ENCODE measurements around the gene MGAM2.

Gene MGAM2

GRCh38 chr7:142243823-142244222 is 132.3 kb downstream of the MGAM2 start:
- H3K27me3 ChIP-seq (ENCODE audit: control insufficient read depth, insufficient read depth, low read length) = no peaks in the 10 kb centered on the region
- H3K36me3 ChIP-seq (ENCODE audit: control insufficient read depth, insufficient read depth, low read length) = no peaks in the 10 kb centered on the region
- H3K4me1 ChIP-seq (ENCODE audit: control insufficient read depth, insufficient read depth, low read length) = no peaks in the 10 kb centered on the region
- H3K9me3 ChIP-seq (ENCODE audit: control insufficient read depth, insufficient read depth, low read length) = no peaks in the 10 kb centered on the region
- no peak overlapping the region for H3K9ac ChIP-seq (ENCODE audit: low read depth, low read length)
- no peak overlapping the region for H3K4me3 ChIP-seq (ENCODE audit: low read depth, low read length)

DNA sequence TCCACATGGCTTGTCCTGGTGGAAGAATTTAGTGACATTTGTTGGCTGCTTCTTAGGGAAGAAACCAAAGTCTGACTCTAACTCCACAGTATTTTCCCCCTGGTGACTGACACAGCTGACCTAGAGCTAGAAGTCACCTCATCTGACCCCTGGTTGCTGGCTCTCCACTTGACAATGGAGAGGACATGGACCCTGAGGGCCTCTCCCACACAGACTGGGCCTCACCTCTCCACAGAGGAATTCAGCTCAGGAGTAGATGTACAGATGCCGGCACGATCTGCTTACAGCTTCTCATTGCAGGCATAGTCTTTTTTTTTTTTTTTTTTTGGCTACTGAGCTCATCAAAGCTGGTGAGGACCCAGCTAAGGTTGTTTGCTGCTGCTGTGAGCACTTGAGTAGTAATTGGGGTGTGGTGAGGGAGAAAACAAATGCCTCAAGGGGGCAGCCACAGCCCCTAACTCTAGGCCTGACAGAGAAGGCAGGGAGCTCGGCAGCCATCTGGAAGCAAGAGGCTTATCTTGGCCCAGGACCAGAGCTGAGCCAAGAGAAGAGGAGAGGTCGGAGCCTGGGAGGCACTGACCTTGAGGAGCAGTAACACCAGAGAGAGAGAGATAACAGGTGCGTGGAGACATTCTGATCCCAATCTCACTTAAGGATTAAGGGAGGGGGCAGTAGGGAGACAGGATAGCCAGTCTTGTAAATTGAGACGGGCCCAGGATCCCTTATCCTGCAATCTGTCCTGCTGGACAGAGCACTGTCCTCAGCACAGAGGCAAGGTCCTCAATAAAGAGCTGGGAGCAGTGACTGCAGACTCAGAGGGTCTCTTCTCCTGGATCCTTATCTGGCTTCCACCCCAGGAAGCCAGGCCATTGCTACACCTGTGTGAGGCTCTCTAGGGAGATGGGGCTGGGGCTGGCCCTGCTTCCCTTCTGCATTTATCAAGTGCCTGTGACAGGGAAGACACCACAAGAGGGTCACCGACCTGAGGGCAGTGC is 136.9 kb downstream of the MGAM2 start:
- H3K27me3 ChIP-seq (ENCODE audit: control insufficient read depth, insufficient read depth, low read length) = no peaks in the 10 kb centered on the region
- H3K4me3 ChIP-seq (ENCODE audit: low read depth, low read length) = no peak overlapping the region
- H3K36me3 ChIP-seq (ENCODE audit: control insufficient read depth, insufficient read depth, low read length) = no peaks in the 10 kb centered on the region
- no peaks in the 10 kb centered on the region for H3K4me1 ChIP-seq (ENCODE audit: control insufficient read depth, insufficient read depth, low read length)
- no peaks in the 10 kb centered on the region for H3K9me3 ChIP-seq (ENCODE audit: control insufficient read depth, insufficient read depth, low read length)
- H3K9ac ChIP-seq (ENCODE audit: low read depth, low read length) = no peak overlapping the region

- Histone ChIP-seq H3K4me1 (ENCODE audit: control insufficient read depth, insufficient read depth, low read length) (no peaks in the 10 kb centered on the region), H3K36me3 (ENCODE audit: control insufficient read depth, insufficient read depth, low read length) (no peaks in the 10 kb centered on the region), H3K4me3 (ENCODE audit: low read depth, low read length) (no peak overlapping the region), H3K9me3 (ENCODE audit: control insufficient read depth, insufficient read depth, low read length) (no peaks in the 10 kb centered on the region), H3K9ac (ENCODE audit: low read depth, low read length) (no peak overlapping the region), H3K27me3 (ENCODE audit: control insufficient read depth, insufficient read depth, low read length) (no peaks in the 10 kb centered on the region)
Observed at GRCh38 chr7:142249918-142250317, 138.4 kb downstream of the MGAM2 start.

- Histone ChIP-seq H3K9me3 (ENCODE audit: control insufficient read depth, insufficient read depth, low read length) (no peaks in the 10 kb centered on the region), H3K4me1 (ENCODE audit: control insufficient read depth, insufficient read depth, low read length) (no peaks in the 10 kb centered on the region), H3K9ac (ENCODE audit: low read depth, low read length) (no peak overlapping the region), H3K36me3 (ENCODE audit: control insufficient read depth, insufficient read depth, low read length) (no peaks in the 10 kb centered on the region), H3K27me3 (ENCODE audit: control insufficient read depth, insufficient read depth, low read length) (no peaks in the 10 kb centered on the region), H3K4me3 (ENCODE audit: low read depth, low read length) (no peak overlapping the region)
Observed at GRCh38 chr7:142250705-142251104, 139.2 kb downstream of the MGAM2 start.

GRCh38 chr7:142257958-142258357 is 146.4 kb downstream of the MGAM2 start, which contains the start of gene PRSS58:
PRSS58 (minus strand) TSS chr7:142258058; CDS start chr7:142257707, 351 bp downstream.
- Histone ChIP-seq H3K4me3 (ENCODE audit: low read depth, low read length) (no peak within 1 kb of the TSS), H3K9ac (ENCODE audit: low read depth, low read length) (no peak within 1 kb of the TSS), H3K27me3 (ENCODE audit: control insufficient read depth, insufficient read depth, low read length) (no peaks in the 10 kb centered on the region), H3K36me3 (ENCODE audit: control insufficient read depth, insufficient read depth, low read length) (no peaks in the 10 kb centered on the region), H3K9me3 (ENCODE audit: control insufficient read depth, insufficient read depth, low read length) (no peaks in the 10 kb centered on the region), H3K4me1 (ENCODE audit: control insufficient read depth, insufficient read depth, low read length) (no peaks in the 10 kb centered on the region)

DNA sequence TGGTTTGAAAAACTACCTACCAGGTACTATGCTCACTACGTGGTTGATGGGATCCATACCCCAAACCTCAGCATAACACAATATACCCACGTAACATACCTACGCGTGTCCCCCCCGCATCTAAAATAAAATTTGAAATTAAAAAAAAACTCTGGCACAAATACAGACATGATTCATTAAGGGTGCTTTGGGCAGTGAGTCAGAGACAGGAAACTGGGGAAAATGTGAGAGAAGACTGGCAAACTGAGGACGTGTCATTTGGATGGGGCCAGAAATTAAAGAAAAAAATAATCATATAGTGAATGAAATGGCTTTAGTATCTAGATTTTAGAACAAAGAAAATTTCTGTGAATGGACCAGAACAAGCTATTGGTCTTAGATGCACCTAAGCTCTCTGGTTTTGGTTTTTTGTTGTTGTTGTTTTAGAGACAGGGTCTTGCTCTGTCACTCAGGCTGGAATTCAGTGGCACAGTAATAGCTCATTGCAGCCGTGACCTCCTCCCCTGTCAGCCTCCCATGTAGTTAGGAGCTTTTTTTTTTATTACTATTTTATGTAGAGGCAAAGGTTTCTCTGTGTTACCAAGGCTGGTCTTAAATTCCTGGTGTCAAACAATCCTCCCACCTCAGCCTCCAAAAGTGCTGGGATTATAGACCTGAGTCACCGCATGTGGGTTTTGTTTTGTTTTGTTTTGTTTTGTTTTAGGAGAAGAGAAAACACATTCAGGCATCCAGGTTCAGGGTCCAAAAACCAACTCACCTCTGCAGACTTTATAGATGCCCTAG is 152.3 kb downstream of the MGAM2 start:
- Histone ChIP-seq H3K36me3 (ENCODE audit: control insufficient read depth, insufficient read depth, low read length) (no peaks in the 10 kb centered on the region), H3K4me3 (ENCODE audit: low read depth, low read length) (no peak overlapping the region), H3K4me1 (ENCODE audit: control insufficient read depth, insufficient read depth, low read length) (no peaks in the 10 kb centered on the region), H3K9me3 (ENCODE audit: control insufficient read depth, insufficient read depth, low read length) (no peaks in the 10 kb centered on the region), H3K27me3 (ENCODE audit: control insufficient read depth, insufficient read depth, low read length) (no peaks in the 10 kb centered on the region), H3K9ac (ENCODE audit: low read depth, low read length) (no peak overlapping the region)
